Hepatocyte (in vitro differentiated cells): ENCODE results near the gene GAL.

Source experiments
- EZH2 ChIP-seq: fragments of 200-600 bp; sonication (generic); IDR thresholded peaks from 2 replicates; pipeline ENCODE4 v1.6.1; 2016; ENCODE audit warnings: antibody characterized with exemption, mild to moderate bottlenecking, borderline replicate concordance
- EZH2phosphoT487 ChIP-seq: fragments of 200-600 bp; sonication (generic); IDR thresholded peaks from one replicate; pipeline ENCODE4 v1.6.1; 2018; ENCODE audit warnings: antibody characterized with exemption, mild to moderate bottlenecking, low read depth, moderate library complexity; ENCODE audit not compliant: unreplicated experiment, severe bottlenecking
- TF ChIP-seq, protein P1 (sequence below): fragments of 200-600 bp; sonication (generic); IDR thresholded peaks from 2 replicates; pipeline ENCODE4 v1.5.1; 2016; ENCODE audit warnings: antibody characterized with exemption, mild to moderate bottlenecking; ENCODE audit not compliant: poor library complexity

DNA sequence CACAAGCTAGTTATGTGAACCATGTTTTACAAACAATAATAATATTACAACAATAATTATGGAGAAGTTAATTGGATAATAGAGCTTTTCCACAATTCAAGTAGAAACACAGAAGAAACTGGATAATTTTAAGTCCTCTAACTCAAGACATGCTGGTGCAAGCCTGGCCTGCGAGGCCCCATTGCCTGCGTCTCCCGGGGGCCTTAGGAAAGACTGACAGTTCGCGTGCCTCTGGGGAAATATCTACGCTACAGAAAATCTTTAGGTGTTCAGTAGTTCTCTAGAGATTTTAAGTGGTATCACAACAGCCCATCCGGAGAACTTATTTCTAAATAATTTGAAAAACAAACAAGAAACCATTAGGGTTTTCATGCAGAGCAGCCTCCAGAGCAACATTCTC lies 23.2 kb downstream of the GAL start:
- TF ChIP-seq, protein P1, sequence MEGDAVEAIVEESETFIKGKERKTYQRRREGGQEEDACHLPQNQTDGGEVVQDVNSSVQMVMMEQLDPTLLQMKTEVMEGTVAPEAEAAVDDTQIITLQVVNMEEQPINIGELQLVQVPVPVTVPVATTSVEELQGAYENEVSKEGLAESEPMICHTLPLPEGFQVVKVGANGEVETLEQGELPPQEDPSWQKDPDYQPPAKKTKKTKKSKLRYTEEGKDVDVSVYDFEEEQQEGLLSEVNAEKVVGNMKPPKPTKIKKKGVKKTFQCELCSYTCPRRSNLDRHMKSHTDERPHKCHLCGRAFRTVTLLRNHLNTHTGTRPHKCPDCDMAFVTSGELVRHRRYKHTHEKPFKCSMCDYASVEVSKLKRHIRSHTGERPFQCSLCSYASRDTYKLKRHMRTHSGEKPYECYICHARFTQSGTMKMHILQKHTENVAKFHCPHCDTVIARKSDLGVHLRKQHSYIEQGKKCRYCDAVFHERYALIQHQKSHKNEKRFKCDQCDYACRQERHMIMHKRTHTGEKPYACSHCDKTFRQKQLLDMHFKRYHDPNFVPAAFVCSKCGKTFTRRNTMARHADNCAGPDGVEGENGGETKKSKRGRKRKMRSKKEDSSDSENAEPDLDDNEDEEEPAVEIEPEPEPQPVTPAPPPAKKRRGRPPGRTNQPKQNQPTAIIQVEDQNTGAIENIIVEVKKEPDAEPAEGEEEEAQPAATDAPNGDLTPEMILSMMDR = no peak
- TF ChIP-seq EZH2 = no peak
- no peak for TF ChIP-seq EZH2phosphoT487
